ENCODE measurements around the gene FOXO1.

FOXO1 gene

DNA sequence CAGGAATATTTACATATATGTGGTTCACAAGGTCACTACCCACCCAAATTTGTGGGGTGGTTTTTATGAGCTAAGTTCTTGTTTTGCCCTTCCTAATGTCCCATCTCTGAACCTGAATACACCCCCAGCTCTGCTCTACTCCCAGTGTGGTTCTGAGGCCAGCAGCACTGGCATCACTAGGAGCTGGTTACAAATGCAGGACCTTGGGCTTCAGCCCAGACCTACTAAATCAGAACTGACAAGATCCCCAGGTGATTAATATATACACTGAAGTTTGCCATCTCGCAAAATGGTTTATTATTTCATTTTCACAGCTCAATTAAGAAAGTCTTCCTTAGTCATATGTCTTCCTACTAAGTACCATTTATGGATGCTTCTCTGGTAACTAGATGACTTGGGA is 67.9 kb downstream of the FOXO1 start:
- no peak for TF ChIP-seq CTCF (IDR thresholded peaks at IDR 0.05; ENCODE audit: borderline replicate concordance, extremely low read depth, low read length, poor library complexity, severe bottlenecking)
- TF ChIP-seq EZH2 (IDR thresholded peaks at IDR 0.05; ENCODE audit: borderline replicate concordance, low read depth, low read length, severe bottlenecking) = no peak
- ATAC-seq (ENCODE audit: insufficient read depth, low read depth) (no peak), DNase-seq (no peak)
- peaks cover 4% of the 10 kb centered on the region for H3K27me3 ChIP-seq (ENCODE audit: insufficient read depth, low read length, poor library complexity)
- H3K27ac ChIP-seq (ENCODE audit: low read length) = no peak overlapping the region
- H3K36me3 ChIP-seq (ENCODE audit: insufficient read depth, low read length) = no peaks in the 10 kb centered on the region
- no peak overlapping the region for H3K4me2 ChIP-seq (ENCODE audit: insufficient read depth, low read length)
- H3K4me3 ChIP-seq (ENCODE audit: low read depth in 1 of 2, low read length in 2 of 2) = no peak overlapping the region
- H4K20me1 ChIP-seq (ENCODE audit: insufficient read depth, low read length) = no peaks in the 10 kb centered on the region
- no peak overlapping the region for H2AFZ ChIP-seq (ENCODE audit: low read depth, low read length)
- no peaks in the 10 kb centered on the region for H3K9me3 ChIP-seq (ENCODE audit: insufficient read depth, low read length, severe bottlenecking)
- no peaks in the 10 kb centered on the region for H3K79me2 ChIP-seq (ENCODE audit: insufficient read depth, low read length)
- H3K4me1 ChIP-seq (ENCODE audit: insufficient read depth, low read length) = no peaks in the 10 kb centered on the region
- no peak overlapping the region for H3K9ac ChIP-seq (ENCODE audit: low read depth, low read length)

DNA sequence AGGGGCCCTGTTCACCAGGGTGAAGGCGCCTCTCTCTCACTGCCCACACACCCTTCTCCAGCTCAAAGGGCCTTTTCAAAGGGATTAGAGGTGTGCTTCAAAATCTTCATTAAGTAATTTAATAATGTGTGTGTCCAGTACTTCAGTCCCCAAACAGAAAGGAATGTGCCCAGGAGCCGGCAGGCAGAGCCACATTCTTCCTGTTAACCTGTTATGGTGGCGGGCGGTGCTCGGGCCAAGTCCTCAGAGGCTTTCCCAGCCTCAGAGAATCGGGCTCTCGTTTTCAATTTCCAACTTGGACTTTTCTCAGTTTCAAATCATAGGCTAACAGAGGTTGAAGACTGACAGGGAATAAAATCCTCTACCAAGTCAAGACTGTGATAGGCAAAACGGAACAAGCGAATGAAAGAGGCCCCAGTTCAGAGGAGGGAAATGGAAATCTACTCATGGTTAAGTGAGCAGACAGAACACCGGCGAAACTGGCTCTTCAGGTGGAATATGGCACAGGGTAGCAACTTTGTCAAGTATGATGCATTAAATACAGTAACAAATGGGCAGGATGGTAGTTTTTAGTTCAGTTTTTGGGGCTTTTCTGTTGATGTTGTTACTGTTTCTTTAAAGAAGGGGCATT is 68.6 kb downstream of the FOXO1 start:
- Histone ChIP-seq H3K9ac (ENCODE audit: low read depth, low read length) (no peak overlapping the region), H3K9me3 (ENCODE audit: insufficient read depth, low read length, severe bottlenecking) (no peaks in the 10 kb centered on the region), H2AFZ (ENCODE audit: low read depth, low read length) (no peak overlapping the region), H3K4me3 (ENCODE audit: low read depth in 1 of 2, low read length in 2 of 2) (no peak overlapping the region), H4K20me1 (ENCODE audit: insufficient read depth, low read length) (no peaks in the 10 kb centered on the region), H3K79me2 (ENCODE audit: insufficient read depth, low read length) (no peaks in the 10 kb centered on the region), H3K36me3 (ENCODE audit: insufficient read depth, low read length) (no peaks in the 10 kb centered on the region), H3K27me3 (ENCODE audit: insufficient read depth, low read length, poor library complexity) (peaks cover 4% of the 10 kb centered on the region), H3K27ac (ENCODE audit: low read length) (no peak overlapping the region), H3K4me1 (ENCODE audit: insufficient read depth, low read length) (no peaks in the 10 kb centered on the region), H3K4me2 (ENCODE audit: insufficient read depth, low read length) (no peak overlapping the region)
- DNase-seq (no peak), ATAC-seq (ENCODE audit: insufficient read depth, low read depth) (no peak)
- TF ChIP-seq CTCF (IDR thresholded peaks at IDR 0.05; ENCODE audit: borderline replicate concordance, extremely low read depth, low read length, poor library complexity, severe bottlenecking) (no peak), EZH2 (IDR thresholded peaks at IDR 0.05; ENCODE audit: borderline replicate concordance, low read depth, low read length, severe bottlenecking) (no peak)

DNA sequence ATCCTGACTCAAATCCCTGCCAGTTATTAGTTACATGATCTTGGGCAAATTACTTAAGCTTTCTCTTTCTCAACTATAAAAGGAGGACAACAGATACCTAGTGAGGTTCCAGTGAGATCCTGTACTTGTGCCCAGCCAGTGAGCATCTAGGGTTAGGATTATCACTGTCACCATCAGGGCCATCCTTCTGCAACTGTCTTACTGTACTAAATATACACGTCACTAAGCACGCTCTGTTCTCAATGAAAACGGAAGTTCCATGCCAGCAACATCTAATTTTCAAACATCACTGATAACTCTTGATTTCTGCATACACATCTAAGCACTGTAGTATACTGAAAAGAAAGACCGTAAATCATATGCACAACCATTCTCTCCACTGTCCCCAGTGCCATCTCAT is 70.0 kb downstream of the FOXO1 start:
- H3K27ac ChIP-seq (ENCODE audit: low read length) = no peak overlapping the region

More for the DNA sequence above, 70.0 kb downstream of the FOXO1 start:
- H3K4me2 ChIP-seq (ENCODE audit: insufficient read depth, low read length) = no peak overlapping the region
- ATAC-seq (ENCODE audit: insufficient read depth, low read depth) (no peak), DNase-seq (no peak)
- no peaks in the 10 kb centered on the region for H3K4me1 ChIP-seq (ENCODE audit: insufficient read depth, low read length)
- H4K20me1 ChIP-seq (ENCODE audit: insufficient read depth, low read length) = no peaks in the 10 kb centered on the region
- H3K79me2 ChIP-seq (ENCODE audit: insufficient read depth, low read length) = no peaks in the 10 kb centered on the region
- no peak for TF ChIP-seq CTCF (IDR thresholded peaks at IDR 0.05; ENCODE audit: borderline replicate concordance, extremely low read depth, low read length, poor library complexity, severe bottlenecking)
- no peak for TF ChIP-seq EZH2 (IDR thresholded peaks at IDR 0.05; ENCODE audit: borderline replicate concordance, low read depth, low read length, severe bottlenecking)
- H3K27me3 ChIP-seq (ENCODE audit: insufficient read depth, low read length, poor library complexity) = peaks cover 4% of the 10 kb centered on the region
- no peaks in the 10 kb centered on the region for H3K9me3 ChIP-seq (ENCODE audit: insufficient read depth, low read length, severe bottlenecking)
- H3K4me3 ChIP-seq (ENCODE audit: low read depth in 1 of 2, low read length in 2 of 2) = no peak overlapping the region
- H3K36me3 ChIP-seq (ENCODE audit: insufficient read depth, low read length) = no peaks in the 10 kb centered on the region
- no peak overlapping the region for H3K9ac ChIP-seq (ENCODE audit: low read depth, low read length)
- no peak overlapping the region for H2AFZ ChIP-seq (ENCODE audit: low read depth, low read length)

Measured in DND-41 (cell line).